Esophagus muscularis mucosa (tissue), 4 donors: ENCODE data around the gene ACOT8.

Source experiments
- EP300 ChIP-seq: sonication (generic); formaldehyde crosslinking; IDR thresholded peaks from one replicate; pipeline ENCODE4 v1.6.1; 2017; ENCODE audit warnings: antibody characterized with exemption
- POLR2A ChIP-seq: fragments of 450-650 bp; IDR thresholded peaks from one replicate; pipeline ENCODE4 v1.6.1; 2017; ENCODE audit warnings: antibody characterized with exemption, moderate library complexity, mild to moderate bottlenecking, low read depth
- TF ChIP-seq, protein P1 (sequence below), 3 experiments: fragments of 200-600 bp in 2 of 3; fragments of 450-650 bp in 1 of 3; sonication (generic) in 2 of 3; IDR thresholded peaks; one replicate each; pipeline ENCODE4 v1.5.1; 2017 to 2019; ENCODE audit warnings: antibody characterized with exemption in 3 of 3, mild to moderate bottlenecking in 2 of 3, moderate library complexity in 1 of 3

DNA sequence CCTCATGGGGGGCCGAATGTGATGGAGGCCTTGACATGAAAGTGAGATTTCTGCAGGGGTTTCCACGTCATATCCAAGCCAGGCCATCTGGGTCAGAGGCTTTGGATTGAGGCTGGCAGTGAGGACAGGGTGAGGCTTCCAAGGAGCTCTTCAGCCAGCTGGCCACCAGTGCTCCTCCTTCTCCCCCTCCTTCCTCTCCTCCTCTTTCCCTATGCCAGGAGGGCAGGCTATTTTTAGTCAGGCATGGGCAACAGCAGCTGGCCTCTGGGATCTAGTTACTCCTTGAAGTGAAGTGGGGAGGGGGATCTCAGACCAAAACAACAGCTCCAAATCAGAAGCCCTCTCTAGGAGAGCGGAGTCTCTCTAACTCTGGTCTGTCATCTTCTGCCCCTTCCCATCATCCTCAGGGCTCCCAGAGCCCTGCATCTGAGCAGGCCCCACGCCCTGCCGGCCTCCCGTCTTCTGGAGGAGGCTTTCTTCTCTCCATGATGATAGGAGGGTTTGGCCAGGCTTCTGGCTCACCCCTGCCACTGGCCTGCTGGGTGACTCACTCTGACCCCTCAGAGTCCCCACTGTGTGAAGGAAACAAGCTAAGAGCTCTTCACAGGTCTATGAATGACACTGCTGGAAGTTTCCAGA lies 30.7 kb downstream of the ACOT8 start:
- TF ChIP-seq POLR2A: no peak
- TF ChIP-seq EP300: no peak
- TF ChIP-seq, protein P1, sequence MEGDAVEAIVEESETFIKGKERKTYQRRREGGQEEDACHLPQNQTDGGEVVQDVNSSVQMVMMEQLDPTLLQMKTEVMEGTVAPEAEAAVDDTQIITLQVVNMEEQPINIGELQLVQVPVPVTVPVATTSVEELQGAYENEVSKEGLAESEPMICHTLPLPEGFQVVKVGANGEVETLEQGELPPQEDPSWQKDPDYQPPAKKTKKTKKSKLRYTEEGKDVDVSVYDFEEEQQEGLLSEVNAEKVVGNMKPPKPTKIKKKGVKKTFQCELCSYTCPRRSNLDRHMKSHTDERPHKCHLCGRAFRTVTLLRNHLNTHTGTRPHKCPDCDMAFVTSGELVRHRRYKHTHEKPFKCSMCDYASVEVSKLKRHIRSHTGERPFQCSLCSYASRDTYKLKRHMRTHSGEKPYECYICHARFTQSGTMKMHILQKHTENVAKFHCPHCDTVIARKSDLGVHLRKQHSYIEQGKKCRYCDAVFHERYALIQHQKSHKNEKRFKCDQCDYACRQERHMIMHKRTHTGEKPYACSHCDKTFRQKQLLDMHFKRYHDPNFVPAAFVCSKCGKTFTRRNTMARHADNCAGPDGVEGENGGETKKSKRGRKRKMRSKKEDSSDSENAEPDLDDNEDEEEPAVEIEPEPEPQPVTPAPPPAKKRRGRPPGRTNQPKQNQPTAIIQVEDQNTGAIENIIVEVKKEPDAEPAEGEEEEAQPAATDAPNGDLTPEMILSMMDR (IDR thresholded peaks at IDR 0.05): no peak
